Measurements from ENCODE around the gene HOXC10. TPM values are rescaled to one million over a fixed set of nuclear protein-coding genes. Genes with fewer than 3 reads are reported as not detected.
A peak's percentile ranks its signal among the peaks of the same experiment; 100 is the strongest.

The HOXC10 gene
- total and polyA plus RNA-seq, 2 of the 8 experiments (the other 6 are each of a cell fraction or from before 2014, with no cell fraction given), result not detected

DNA sequence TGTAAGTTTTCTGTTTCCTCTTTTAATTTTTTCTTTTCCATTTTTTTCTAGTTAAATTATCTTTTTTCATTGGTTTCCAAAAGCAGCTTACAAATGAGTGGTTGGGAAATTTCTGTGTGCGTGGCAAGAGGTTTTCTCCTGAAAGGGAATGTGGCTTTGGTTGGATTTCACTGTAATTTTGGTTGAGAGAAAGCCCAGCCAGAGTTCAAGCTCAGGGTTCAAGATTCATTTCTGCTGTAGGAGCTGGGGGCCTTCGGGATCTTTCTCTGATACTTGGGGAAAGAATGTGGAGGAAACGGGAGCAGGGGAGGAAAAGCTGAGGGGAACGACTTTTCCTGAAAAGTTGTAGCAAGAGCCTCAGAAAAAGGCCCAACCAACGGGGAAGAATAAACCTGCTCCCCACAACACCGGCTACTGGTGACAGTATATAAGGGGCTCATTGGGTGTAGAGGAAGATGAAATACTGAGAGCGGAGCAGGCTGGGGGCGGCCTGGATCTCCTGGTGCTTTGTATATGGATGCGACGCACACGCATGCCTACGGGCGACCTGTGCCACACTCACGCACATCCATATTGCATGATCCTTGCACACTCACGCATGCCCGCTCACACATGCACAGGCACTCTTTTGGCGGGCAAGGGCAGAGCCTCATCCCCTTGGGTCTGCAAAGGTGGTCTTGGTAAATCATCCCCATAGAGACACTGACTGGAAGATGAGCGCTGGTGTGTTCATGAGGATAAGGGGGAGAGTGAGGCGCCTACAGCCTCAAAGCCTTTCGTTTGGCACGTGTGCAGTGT is 1.9 kb downstream of the HOXC10 start:
- H3K9me3 ChIP-seq (ENCODE audit: insufficient read depth in 2 of 2, low read depth in 1 of 2, low read length in 1 of 2), result peaks cover 0 to 9% of the 10 kb centered on the region in 2 experiments; a peak in 1 of 4 replicates
- H3K23ac ChIP-seq (ENCODE audit: insufficient read length), result no peak overlapping the region
- H3K4me2 ChIP-seq (ENCODE audit: insufficient read depth in 1 of 2, low read depth in 2 of 2, low read length in 2 of 2), result peak overlapping the region in 1 of 2 experiments; percentile 41; a peak in 1 of 4 replicates
- H2BK5ac ChIP-seq (ENCODE audit: low read depth, low read length), result no peak overlapping the region
- H3K4me1 ChIP-seq (replicated peaks in 1 of 4; ENCODE audit: control insufficient read depth in 3 of 4, insufficient read depth in 4 of 4, low read length in 3 of 4), result peaks cover 0 to 6% (median 3%) of the 10 kb centered on the region in 4 experiments; a peak in 3 of 7 replicates
- H3K18ac ChIP-seq (ENCODE audit: extremely low read depth, low read length), result no peak overlapping the region
- no peaks in the 10 kb centered on the region for H3K79me1 ChIP-seq (ENCODE audit: low read depth, low read length)
- H4K8ac ChIP-seq (ENCODE audit: extremely low read depth, insufficient read depth, low read length), result no peak overlapping the region
- no peak overlapping the region for H2AFZ ChIP-seq (ENCODE audit: low read length)
- peaks cover 0 to 8% (median 0%) of the 10 kb centered on the region in 4 experiments; a peak in 1 of 8 replicates for H3K36me3 ChIP-seq (ENCODE audit: control insufficient read depth in 2 of 4, insufficient read depth in 4 of 4, low read length in 3 of 4)
- no peak overlapping the region for H3K14ac ChIP-seq (ENCODE audit: insufficient read length)
- DNase-seq (ENCODE audit: low read depth in 1 of 2, low spot score in 2 of 2) (no peak), FAIRE-seq (no peak)
- H3K4me3 ChIP-seq (ENCODE audit: extremely low read depth in 1 of 4, insufficient read depth in 2 of 4, low read depth in 3 of 4, low read length in 4 of 4), result peak overlapping the region in 1 of 4 experiments; percentile 38; a peak in 1 of 8 replicates
- H3K79me2 ChIP-seq (ENCODE audit: control insufficient read depth in 1 of 2, insufficient read depth in 2 of 2, low read length in 2 of 2), result no peaks in the 10 kb centered on the region
- H3K27ac ChIP-seq (ENCODE audit: low read depth, low read length), result no peak overlapping the region
- no peak overlapping the region for H4K5ac ChIP-seq (ENCODE audit: insufficient read length, low read depth, low read length)
- 43% methylated on average over 21 of the region's 21 CpGs; no CpG with 5 or more reads in 1 of the 2 experiments for WGBS, 2 experiments (ENCODE audit: extremely low coverage in 1 of 2, insufficient coverage in 1 of 2, insufficient read length in 1 of 2, insufficient replicate concordance in 2 of 2, low coverage in 1 of 2, low lambda C conversion rate in 2 of 2, missing lambda C conversion rate in 1 of 2)
- H3K4ac ChIP-seq (replicated peaks; ENCODE audit: insufficient read length, low read depth, low read length), result no peak overlapping the region
- POLR2A ChIA-PET (ENCODE audit: partially characterized antibody), result interaction anchor here (1.2 kb wide), 1 partner anchor 8 kb away, joined by 4 read pairs; no protein-coding TSS in a partner anchor
- CTCF ChIA-PET (ENCODE audit: partially characterized antibody), result interaction anchor here (0.7 to 5.8 kb wide), 26 partner anchors 10 to 412 kb away, joined by 3 to 91 read pairs (median 6); partner anchors contain the start of genes HOXC11, HOXC12, HOXC5 and HOXC8
- H3K56ac ChIP-seq (replicated peaks; ENCODE audit: insufficient read length, low read depth, low read length), result no peak overlapping the region
- peaks cover 94 to 99% (median 97%) of the 10 kb centered on the region in 4 experiments for H3K27me3 ChIP-seq (replicated peaks in 1 of 4; ENCODE audit: control insufficient read depth in 3 of 4, extremely low read depth in 1 of 4, insufficient read depth in 3 of 4, low read length in 3 of 4)
- H3K23me2 ChIP-seq (ENCODE audit: low read depth, low read length), result no peaks in the 10 kb centered on the region
- H2BK15ac ChIP-seq (ENCODE audit: low read length), result no peak overlapping the region
- H4K91ac ChIP-seq (replicated peaks; ENCODE audit: insufficient read length, low read length), result no peak overlapping the region
- no peak overlapping the region for H2BK120ac ChIP-seq (replicated peaks; ENCODE audit: low read depth, low read length)
- H2AK5ac ChIP-seq (ENCODE audit: low read depth, low read length), result no peak overlapping the region
- no peak overlapping the region for H2BK20ac ChIP-seq (ENCODE audit: low read length)
- peaks cover 19 to 33% of the 10 kb centered on the region in 2 experiments for H4K20me1 ChIP-seq (replicated peaks in 1 of 2; ENCODE audit: control insufficient read depth in 1 of 2, insufficient read depth in 2 of 2, low read length in 2 of 2)
- H2BK12ac ChIP-seq (ENCODE audit: low read depth, low read length), result 0 out of 2 replicates have a peak overlapping the region, but pooled peaks have one; percentile 85
- H3K9ac ChIP-seq (replicated peaks in 1 of 4; ENCODE audit: extremely low read depth in 1 of 4, low read depth in 3 of 4, low read length in 3 of 4), result no peak overlapping the region
- peak; percentile 72; the same call in 1 of the 2 replicates for TF ChIP-seq CBX8 (IDR thresholded peaks at IDR 0.05; ENCODE audit: borderline replicate concordance, low read depth, low read length)
